ENCODE data around the gene PDZD8. TPM values are rescaled to one million over a fixed set of nuclear protein-coding genes. Genes with fewer than 3 reads are reported as not detected.

PDZD8 gene
- polyA plus RNA-seq, 1 donor from 2014 or later, result 16.3 TPM

DNA sequence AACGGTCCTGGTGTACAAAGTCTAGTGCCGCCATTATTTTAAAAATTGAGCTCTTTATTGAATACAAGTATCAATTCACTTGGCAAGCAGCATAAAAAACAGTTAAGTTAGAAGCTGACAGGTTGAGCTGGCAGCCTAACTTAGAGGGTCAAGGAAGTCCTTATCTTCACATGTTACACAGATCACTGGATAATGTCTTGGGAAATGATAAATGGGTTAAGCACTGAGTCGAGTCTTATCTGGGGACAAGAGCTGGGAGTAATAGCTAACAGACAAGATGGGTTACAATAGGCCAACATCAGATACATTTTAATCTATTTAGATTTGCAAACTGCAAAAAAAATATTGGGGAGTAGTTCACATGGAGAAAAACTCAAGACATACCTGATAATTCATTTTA is 100.1 kb downstream of the PDZD8 start:
- Histone ChIP-seq H3K27ac (ENCODE audit: low read length) (no peak overlapping the region), H3K9me3 (ENCODE audit: low read length) (no peaks in the 10 kb centered on the region), H3K36me3 (ENCODE audit: insufficient read depth, low read length) (no peaks in the 10 kb centered on the region), H3K79me2 (replicated peaks; ENCODE audit: insufficient read depth, low read length) (no peaks in the 10 kb centered on the region), H2AFZ (ENCODE audit: low read depth, low read length) (no peak overlapping the region), H4K20me1 (ENCODE audit: insufficient read depth) (no peaks in the 10 kb centered on the region), H3F3A (ENCODE audit: insufficient read depth, low read length, poor library complexity, severe bottlenecking) (no peaks in the 10 kb centered on the region), H3K4me3 (ENCODE audit: low read length) (no peak overlapping the region), H3K9ac (ENCODE audit: low read length) (no peak overlapping the region), H3K27me3 (ENCODE audit: insufficient read depth, low read depth, low read length) (no peaks in the 10 kb centered on the region), H3K9me2 (ENCODE audit: insufficient read depth, low read length) (no peaks in the 10 kb centered on the region), H3K4me2 (ENCODE audit: low read length) (no peak overlapping the region)
- TF ChIP-seq, protein P1, sequence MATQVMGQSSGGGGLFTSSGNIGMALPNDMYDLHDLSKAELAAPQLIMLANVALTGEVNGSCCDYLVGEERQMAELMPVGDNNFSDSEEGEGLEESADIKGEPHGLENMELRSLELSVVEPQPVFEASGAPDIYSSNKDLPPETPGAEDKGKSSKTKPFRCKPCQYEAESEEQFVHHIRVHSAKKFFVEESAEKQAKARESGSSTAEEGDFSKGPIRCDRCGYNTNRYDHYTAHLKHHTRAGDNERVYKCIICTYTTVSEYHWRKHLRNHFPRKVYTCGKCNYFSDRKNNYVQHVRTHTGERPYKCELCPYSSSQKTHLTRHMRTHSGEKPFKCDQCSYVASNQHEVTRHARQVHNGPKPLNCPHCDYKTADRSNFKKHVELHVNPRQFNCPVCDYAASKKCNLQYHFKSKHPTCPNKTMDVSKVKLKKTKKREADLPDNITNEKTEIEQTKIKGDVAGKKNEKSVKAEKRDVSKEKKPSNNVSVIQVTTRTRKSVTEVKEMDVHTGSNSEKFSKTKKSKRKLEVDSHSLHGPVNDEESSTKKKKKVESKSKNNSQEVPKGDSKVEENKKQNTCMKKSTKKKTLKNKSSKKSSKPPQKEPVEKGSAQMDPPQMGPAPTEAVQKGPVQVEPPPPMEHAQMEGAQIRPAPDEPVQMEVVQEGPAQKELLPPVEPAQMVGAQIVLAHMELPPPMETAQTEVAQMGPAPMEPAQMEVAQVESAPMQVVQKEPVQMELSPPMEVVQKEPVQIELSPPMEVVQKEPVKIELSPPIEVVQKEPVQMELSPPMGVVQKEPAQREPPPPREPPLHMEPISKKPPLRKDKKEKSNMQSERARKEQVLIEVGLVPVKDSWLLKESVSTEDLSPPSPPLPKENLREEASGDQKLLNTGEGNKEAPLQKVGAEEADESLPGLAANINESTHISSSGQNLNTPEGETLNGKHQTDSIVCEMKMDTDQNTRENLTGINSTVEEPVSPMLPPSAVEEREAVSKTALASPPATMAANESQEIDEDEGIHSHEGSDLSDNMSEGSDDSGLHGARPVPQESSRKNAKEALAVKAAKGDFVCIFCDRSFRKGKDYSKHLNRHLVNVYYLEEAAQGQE (IDR thresholded peaks at IDR 0.05; ENCODE audit: borderline replicate concordance), result no peak
- TF ChIP-seq, protein P2, sequence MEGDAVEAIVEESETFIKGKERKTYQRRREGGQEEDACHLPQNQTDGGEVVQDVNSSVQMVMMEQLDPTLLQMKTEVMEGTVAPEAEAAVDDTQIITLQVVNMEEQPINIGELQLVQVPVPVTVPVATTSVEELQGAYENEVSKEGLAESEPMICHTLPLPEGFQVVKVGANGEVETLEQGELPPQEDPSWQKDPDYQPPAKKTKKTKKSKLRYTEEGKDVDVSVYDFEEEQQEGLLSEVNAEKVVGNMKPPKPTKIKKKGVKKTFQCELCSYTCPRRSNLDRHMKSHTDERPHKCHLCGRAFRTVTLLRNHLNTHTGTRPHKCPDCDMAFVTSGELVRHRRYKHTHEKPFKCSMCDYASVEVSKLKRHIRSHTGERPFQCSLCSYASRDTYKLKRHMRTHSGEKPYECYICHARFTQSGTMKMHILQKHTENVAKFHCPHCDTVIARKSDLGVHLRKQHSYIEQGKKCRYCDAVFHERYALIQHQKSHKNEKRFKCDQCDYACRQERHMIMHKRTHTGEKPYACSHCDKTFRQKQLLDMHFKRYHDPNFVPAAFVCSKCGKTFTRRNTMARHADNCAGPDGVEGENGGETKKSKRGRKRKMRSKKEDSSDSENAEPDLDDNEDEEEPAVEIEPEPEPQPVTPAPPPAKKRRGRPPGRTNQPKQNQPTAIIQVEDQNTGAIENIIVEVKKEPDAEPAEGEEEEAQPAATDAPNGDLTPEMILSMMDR (IDR thresholded peaks at IDR 0.05; ENCODE audit: poor library complexity, severe bottlenecking), result no peak
- no peak for TF ChIP-seq RAD21 (conservative IDR thresholded peaks at IDR 0.05)
- no peak for TF ChIP-seq TAF1 (IDR thresholded peaks at IDR 0.05; ENCODE audit: low read depth)
- no peak for TF ChIP-seq EZH2 (IDR thresholded peaks at IDR 0.05; ENCODE audit: borderline replicate concordance, insufficient read depth, low read length, poor library complexity, severe bottlenecking)
- TF ChIP-seq SMC3 (conservative IDR thresholded peaks at IDR 0.05; ENCODE audit: poor library complexity), result no peak
- no peak for TF ChIP-seq MXI1 (conservative IDR thresholded peaks at IDR 0.05; ENCODE audit: poor library complexity, severe bottlenecking)
- no peak for TF ChIP-seq POLR2AphosphoS5 (IDR thresholded peaks at IDR 0.05)
- TF ChIP-seq EP300 (conservative IDR thresholded peaks at IDR 0.05; ENCODE audit: poor library complexity, severe bottlenecking), result no peak

DNA sequence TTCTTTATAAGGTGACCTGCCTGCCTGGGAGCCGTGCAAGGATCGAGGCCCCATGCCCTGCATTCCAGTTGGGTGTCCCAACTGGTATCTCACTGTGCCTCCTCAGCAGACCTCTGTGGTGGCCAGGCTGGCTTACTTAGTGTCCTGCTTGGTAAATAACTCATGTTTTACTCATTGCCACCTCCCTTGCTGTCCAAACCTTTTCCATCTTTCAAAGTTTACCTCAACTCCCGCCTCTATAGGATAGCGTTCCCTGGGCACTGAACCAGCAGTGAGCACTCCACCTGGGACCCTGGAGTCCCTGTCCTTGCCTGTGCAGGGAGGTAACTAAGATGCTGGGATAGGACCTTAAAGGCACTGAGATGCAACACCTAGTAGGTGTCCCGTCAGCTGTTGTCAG is 100.7 kb downstream of the PDZD8 start:
- H3K79me2 ChIP-seq (replicated peaks; ENCODE audit: insufficient read depth, low read length), result no peaks in the 10 kb centered on the region
- no peaks in the 10 kb centered on the region for H4K20me1 ChIP-seq (ENCODE audit: insufficient read depth)
- no peaks in the 10 kb centered on the region for H3K9me3 ChIP-seq (ENCODE audit: low read length)
- TF ChIP-seq EP300 (conservative IDR thresholded peaks at IDR 0.05; ENCODE audit: poor library complexity, severe bottlenecking) (no peak), EZH2 (IDR thresholded peaks at IDR 0.05; ENCODE audit: borderline replicate concordance, insufficient read depth, low read length, poor library complexity, severe bottlenecking) (no peak), MXI1 (conservative IDR thresholded peaks at IDR 0.05; ENCODE audit: poor library complexity, severe bottlenecking) (no peak), TAF1 (IDR thresholded peaks at IDR 0.05; ENCODE audit: low read depth) (no peak), SMC3 (conservative IDR thresholded peaks at IDR 0.05; ENCODE audit: poor library complexity) (no peak)
- TF ChIP-seq, protein P1 (IDR thresholded peaks at IDR 0.05; ENCODE audit: borderline replicate concordance), result no peak
- TF ChIP-seq, protein P2 (IDR thresholded peaks at IDR 0.05; ENCODE audit: poor library complexity, severe bottlenecking), result no peak
- no peaks in the 10 kb centered on the region for H3F3A ChIP-seq (ENCODE audit: insufficient read depth, low read length, poor library complexity, severe bottlenecking)
- H3K27ac ChIP-seq (ENCODE audit: low read length), result no peak overlapping the region
- no peak overlapping the region for H3K9ac ChIP-seq (ENCODE audit: low read length)
- H2AFZ ChIP-seq (ENCODE audit: low read depth, low read length), result no peak overlapping the region
- no peaks in the 10 kb centered on the region for H3K27me3 ChIP-seq (ENCODE audit: insufficient read depth, low read depth, low read length)
- no peaks in the 10 kb centered on the region for H3K36me3 ChIP-seq (ENCODE audit: insufficient read depth, low read length)
- no peak overlapping the region for H3K4me2 ChIP-seq (ENCODE audit: low read length)
- no peak overlapping the region for H3K4me3 ChIP-seq (ENCODE audit: low read length)
- no peaks in the 10 kb centered on the region for H3K9me2 ChIP-seq (ENCODE audit: insufficient read depth, low read length)
